ENCODE data around the gene CD101.

The CD101 gene

GRCh38 chr1:117017062-117017461 is 15.5 kb downstream of the CD101 start:
- DNase-seq = no peak

- DNase-seq = no peak
These were observed 16.1 kb downstream of the CD101 start for GRCh38 chr1:117017648-117018047.

GRCh38 chr1:117020526-117021156 is 19.1 kb downstream of the CD101 start:
- no peak for DNase-seq

- no peak for DNase-seq
These were observed 20.6 kb downstream of the CD101 start for GRCh38 chr1:117022114-117022513.

GRCh38 chr1:117025568-117025967 is 24.0 kb downstream of the CD101 start:
- DNase-seq = no peak

- DNase-seq = no peak
These were observed 24.8 kb downstream of the CD101 start for GRCh38 chr1:117026361-117026760.

- no peak for DNase-seq
These were observed 28.1 kb downstream of the CD101 start for GRCh38 chr1:117029685-117030084.

- no peak for DNase-seq
These were observed 28.8 kb downstream of the CD101 start for GRCh38 chr1:117030271-117030877.

- DNase-seq = no peak
These were observed 30.7 kb downstream of the CD101 start for GRCh38 chr1:117032266-117032665.

GRCh38 chr1:117032681-117033539 is 31.4 kb downstream of the CD101 start:
- DNase-seq = no peak

- DNase-seq = no peak
These were observed 32.2 kb downstream of the CD101 start for GRCh38 chr1:117033772-117034171.

GRCh38 chr1:117034791-117035290 is 33.3 kb downstream of the CD101 start:
- no peak for DNase-seq

GRCh38 chr1:117036018-117036461 is 34.5 kb downstream of the CD101 start:
- DNase-seq = no peak

- DNase-seq = no peak
These were observed 36.2 kb downstream of the CD101 start for GRCh38 chr1:117037802-117038201.

- no peak for DNase-seq
These were observed 36.7 kb downstream of the CD101 start for GRCh38 chr1:117038236-117038635.

GRCh38 chr1:117044217-117044616 is 42.7 kb downstream of the CD101 start:
- no peak for DNase-seq

- DNase-seq = no peak
These were observed 44.1 kb downstream of the CD101 start for GRCh38 chr1:117045644-117046043.

GRCh38 chr1:117046781-117047180 is 45.2 kb downstream of the CD101 start:
- no peak for DNase-seq

GRCh38 chr1:117047271-117047670 is 45.7 kb downstream of the CD101 start:
- DNase-seq = no peak

GRCh38 chr1:117049857-117050256 is 48.3 kb downstream of the CD101 start:
- no peak for DNase-seq

- no peak for DNase-seq
These were observed 49.9 kb downstream of the CD101 start for GRCh38 chr1:117051224-117052064.

- no peak for DNase-seq
These were observed 52.5 kb downstream of the CD101 start for GRCh38 chr1:117054068-117054467.

- DNase-seq = no peak
These were observed 57.2 kb downstream of the CD101 start for GRCh38 chr1:117058810-117059209.

Data from activated CD4-positive, alpha-beta T cell treated with anti-CD3 and anti-CD28 coated beads for 1 hour (primary cell).